ENCODE data around the gene DNAJC8.

DNAJC8 gene, protein sequence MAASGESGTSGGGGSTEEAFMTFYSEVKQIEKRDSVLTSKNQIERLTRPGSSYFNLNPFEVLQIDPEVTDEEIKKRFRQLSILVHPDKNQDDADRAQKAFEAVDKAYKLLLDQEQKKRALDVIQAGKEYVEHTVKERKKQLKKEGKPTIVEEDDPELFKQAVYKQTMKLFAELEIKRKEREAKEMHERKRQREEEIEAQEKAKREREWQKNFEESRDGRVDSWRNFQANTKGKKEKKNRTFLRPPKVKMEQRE

DNA sequence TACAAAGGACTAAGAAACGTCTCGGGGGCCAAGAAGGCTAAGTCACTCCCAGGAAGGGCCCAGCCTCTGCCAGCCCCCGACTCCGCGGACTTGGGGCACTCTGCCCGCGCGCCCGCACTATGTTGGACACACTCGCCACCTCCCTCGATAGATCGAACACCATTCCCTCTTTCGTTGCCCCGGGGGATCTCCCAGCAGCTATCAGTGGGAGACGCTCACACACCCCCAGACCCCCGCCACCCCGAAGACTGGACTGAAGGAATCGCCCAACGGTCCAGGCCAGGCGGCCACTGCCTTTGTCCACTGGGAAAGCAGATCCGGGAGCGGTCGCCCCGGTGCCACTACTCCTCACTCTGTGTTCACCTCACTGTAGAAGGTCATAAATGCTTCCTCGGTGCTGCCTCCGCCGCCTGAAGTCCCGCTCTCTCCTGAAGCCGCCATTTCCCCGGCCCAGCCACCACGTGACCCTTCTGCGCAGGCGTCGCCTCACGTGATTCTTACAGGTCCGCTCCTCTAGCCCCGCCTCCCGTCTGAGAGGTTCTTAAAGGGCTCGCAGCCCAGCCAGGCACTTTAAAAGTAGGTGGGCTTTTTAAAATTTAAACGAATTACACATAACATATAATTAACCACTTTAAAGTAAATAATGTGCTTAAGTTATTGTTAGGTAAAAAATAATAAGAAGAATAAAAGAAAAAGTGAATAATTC lies at the start of gene DNAJC8:
Gene DNAJC8, minus strand, starts transcription at position 472 of the 706 bp plus-strand sequence. Its CDS starts 31 bp downstream, at position 441.
- TF ChIP-seq TEAD4 (IDR thresholded peaks at IDR 0.05) (no peak), EGR1 (IDR thresholded peaks at IDR 0.05) (peak; percentile 54; the same call in 1 of the 2 replicates), YY1 (IDR thresholded peaks at IDR 0.05; ENCODE audit: low read depth) (peak; percentile 98), RAD21 (IDR thresholded peaks at IDR 0.05; ENCODE audit: low read depth) (no peak), TCF12 (IDR thresholded peaks at IDR 0.05; ENCODE audit: low read depth) (peak; percentile 57; the same call in 1 of the 2 replicates), TAF1 (IDR thresholded peaks at IDR 0.05; ENCODE audit: low read depth) (peak; percentile 98), ZBTB7A (IDR thresholded peaks at IDR 0.05; ENCODE audit: low read depth) (no peak), CEBPB (IDR thresholded peaks at IDR 0.05) (no peak), FOXM1 (IDR thresholded peaks at IDR 0.05; ENCODE audit: borderline replicate concordance, low read depth) (no peak), EP300 (IDR thresholded peaks at IDR 0.05; ENCODE audit: borderline replicate concordance) (peak; percentile 37; the same call in 1 of the 2 replicates), NFIC (IDR thresholded peaks at IDR 0.05) (no peak), CREB1 (IDR thresholded peaks at IDR 0.05; ENCODE audit: low read depth) (0 out of 2 replicates have a peak, but pooled peaks have one; percentile 34)
- TF ChIP-seq, protein P1, sequence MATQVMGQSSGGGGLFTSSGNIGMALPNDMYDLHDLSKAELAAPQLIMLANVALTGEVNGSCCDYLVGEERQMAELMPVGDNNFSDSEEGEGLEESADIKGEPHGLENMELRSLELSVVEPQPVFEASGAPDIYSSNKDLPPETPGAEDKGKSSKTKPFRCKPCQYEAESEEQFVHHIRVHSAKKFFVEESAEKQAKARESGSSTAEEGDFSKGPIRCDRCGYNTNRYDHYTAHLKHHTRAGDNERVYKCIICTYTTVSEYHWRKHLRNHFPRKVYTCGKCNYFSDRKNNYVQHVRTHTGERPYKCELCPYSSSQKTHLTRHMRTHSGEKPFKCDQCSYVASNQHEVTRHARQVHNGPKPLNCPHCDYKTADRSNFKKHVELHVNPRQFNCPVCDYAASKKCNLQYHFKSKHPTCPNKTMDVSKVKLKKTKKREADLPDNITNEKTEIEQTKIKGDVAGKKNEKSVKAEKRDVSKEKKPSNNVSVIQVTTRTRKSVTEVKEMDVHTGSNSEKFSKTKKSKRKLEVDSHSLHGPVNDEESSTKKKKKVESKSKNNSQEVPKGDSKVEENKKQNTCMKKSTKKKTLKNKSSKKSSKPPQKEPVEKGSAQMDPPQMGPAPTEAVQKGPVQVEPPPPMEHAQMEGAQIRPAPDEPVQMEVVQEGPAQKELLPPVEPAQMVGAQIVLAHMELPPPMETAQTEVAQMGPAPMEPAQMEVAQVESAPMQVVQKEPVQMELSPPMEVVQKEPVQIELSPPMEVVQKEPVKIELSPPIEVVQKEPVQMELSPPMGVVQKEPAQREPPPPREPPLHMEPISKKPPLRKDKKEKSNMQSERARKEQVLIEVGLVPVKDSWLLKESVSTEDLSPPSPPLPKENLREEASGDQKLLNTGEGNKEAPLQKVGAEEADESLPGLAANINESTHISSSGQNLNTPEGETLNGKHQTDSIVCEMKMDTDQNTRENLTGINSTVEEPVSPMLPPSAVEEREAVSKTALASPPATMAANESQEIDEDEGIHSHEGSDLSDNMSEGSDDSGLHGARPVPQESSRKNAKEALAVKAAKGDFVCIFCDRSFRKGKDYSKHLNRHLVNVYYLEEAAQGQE (IDR thresholded peaks at IDR 0.05; ENCODE audit: low read depth): no peak
- TF ChIP-seq, protein P2, sequence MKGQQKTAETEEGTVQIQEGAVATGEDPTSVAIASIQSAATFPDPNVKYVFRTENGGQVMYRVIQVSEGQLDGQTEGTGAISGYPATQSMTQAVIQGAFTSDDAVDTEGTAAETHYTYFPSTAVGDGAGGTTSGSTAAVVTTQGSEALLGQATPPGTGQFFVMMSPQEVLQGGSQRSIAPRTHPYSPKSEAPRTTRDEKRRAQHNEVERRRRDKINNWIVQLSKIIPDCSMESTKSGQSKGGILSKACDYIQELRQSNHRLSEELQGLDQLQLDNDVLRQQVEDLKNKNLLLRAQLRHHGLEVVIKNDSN (IDR thresholded peaks at IDR 0.05): peak; percentile 100
- TF ChIP-seq, protein P3, sequence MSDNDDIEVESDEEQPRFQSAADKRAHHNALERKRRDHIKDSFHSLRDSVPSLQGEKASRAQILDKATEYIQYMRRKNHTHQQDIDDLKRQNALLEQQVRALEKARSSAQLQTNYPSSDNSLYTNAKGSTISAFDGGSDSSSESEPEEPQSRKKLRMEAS (IDR thresholded peaks at IDR 0.05): peak; percentile 92

DNA sequence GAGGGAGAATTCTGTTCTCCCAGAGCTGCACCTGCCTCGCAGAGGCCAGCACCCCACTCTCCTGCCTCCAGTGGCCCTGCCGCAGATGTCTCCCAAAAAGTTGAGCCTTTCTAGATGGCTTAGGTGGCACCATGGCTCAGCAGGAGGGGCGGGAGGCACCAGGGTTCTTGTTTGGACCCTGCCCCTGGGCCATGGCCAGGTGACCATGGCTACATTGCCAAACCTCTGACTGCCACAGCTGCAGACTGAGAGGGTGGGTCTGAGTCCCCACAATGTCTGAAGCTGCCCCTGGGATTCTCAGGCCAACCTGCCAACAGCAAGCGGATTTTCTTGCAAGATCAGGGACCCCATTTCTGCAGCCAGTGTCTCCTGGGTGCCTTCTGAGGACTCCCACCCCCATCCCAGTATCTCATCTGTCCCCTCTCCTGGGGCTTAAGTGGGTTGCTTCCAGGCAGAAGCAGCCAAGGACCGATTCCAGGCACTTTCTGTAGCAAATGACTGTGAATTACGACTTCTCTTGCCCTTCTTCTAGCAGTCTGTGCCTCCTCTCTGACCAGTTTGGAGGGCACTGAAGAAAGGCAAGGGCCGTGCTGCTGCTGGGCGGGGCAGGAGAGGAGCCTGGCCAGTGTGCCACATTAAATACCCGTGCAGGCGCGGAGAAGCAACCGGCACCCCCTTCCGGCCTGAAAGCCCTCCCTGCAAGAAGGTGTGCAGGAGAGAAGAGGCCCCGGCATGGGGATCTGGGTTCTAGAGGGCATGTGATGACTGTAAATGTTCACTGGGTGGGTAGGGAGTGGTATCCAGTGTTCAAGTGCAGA lies 49.0 kb upstream of the DNAJC8 start:
- TF ChIP-seq EP300 (IDR thresholded peaks at IDR 0.05; ENCODE audit: borderline replicate concordance) (no peak), FOXM1 (IDR thresholded peaks at IDR 0.05; ENCODE audit: borderline replicate concordance, low read depth) (no peak), EGR1 (IDR thresholded peaks at IDR 0.05) (no peak), ZBTB7A (IDR thresholded peaks at IDR 0.05; ENCODE audit: low read depth) (no peak), TCF12 (IDR thresholded peaks at IDR 0.05; ENCODE audit: low read depth) (no peak), YY1 (IDR thresholded peaks at IDR 0.05; ENCODE audit: low read depth) (no peak), CREB1 (IDR thresholded peaks at IDR 0.05; ENCODE audit: low read depth) (no peak), TAF1 (IDR thresholded peaks at IDR 0.05; ENCODE audit: low read depth) (no peak), RAD21 (IDR thresholded peaks at IDR 0.05; ENCODE audit: low read depth) (no peak), TEAD4 (IDR thresholded peaks at IDR 0.05) (no peak), CEBPB (IDR thresholded peaks at IDR 0.05) (no peak), NFIC (IDR thresholded peaks at IDR 0.05) (no peak)
- TF ChIP-seq, protein P2 (IDR thresholded peaks at IDR 0.05): no peak
- TF ChIP-seq, protein P1 (IDR thresholded peaks at IDR 0.05; ENCODE audit: low read depth): no peak
- TF ChIP-seq, protein P3 (IDR thresholded peaks at IDR 0.05): no peak

DNA sequence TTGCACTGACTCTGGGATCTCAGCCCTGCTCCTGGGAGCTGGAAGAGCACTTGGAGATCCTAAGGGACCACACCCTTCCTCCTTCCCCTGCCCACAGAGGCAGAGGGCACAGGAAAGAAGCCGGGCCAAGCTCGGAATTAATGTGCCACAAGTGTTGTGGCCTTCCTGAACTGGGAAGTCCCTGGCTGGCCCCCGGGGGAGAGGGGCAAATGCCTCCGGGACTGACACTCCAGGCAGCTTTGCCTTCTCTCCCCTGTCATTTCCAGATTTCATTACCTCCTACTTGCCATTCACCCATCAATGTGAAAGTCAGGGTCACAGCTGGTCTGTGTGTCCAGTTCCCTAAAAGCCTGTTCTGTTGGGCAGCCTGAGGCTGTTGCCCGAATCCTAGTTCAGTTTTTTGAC lies 48.1 kb upstream of the DNAJC8 start:
- TF ChIP-seq EP300 (IDR thresholded peaks at IDR 0.05; ENCODE audit: borderline replicate concordance) (no peak), RAD21 (IDR thresholded peaks at IDR 0.05; ENCODE audit: low read depth) (no peak), FOXM1 (IDR thresholded peaks at IDR 0.05; ENCODE audit: borderline replicate concordance, low read depth) (no peak), TAF1 (IDR thresholded peaks at IDR 0.05; ENCODE audit: low read depth) (no peak), CEBPB (IDR thresholded peaks at IDR 0.05) (no peak), EGR1 (IDR thresholded peaks at IDR 0.05) (no peak), TEAD4 (IDR thresholded peaks at IDR 0.05) (no peak), NFIC (IDR thresholded peaks at IDR 0.05) (no peak), YY1 (IDR thresholded peaks at IDR 0.05; ENCODE audit: low read depth) (no peak), TCF12 (IDR thresholded peaks at IDR 0.05; ENCODE audit: low read depth) (no peak), CREB1 (IDR thresholded peaks at IDR 0.05; ENCODE audit: low read depth) (no peak), ZBTB7A (IDR thresholded peaks at IDR 0.05; ENCODE audit: low read depth) (no peak)
- TF ChIP-seq, protein P1 (IDR thresholded peaks at IDR 0.05; ENCODE audit: low read depth): no peak
- TF ChIP-seq, protein P2 (IDR thresholded peaks at IDR 0.05): no peak
